BLaER1 treated with 17β-estradiol and CSF1 and Interleukin-3, amounts not matched to agents 10 nM and 100 nM (cell line): Measurements from ENCODE around the gene ERBB2.
"Not testable (repeated sequence)": the region's sequence is repeated elsewhere in the genome, so short reads cannot be mapped to it uniquely, and the experiment has no call there.

Experiments used
- H3K27ac ChIP-seq, 11 experiments: shearing (Covaris generic); formaldehyde crosslinking; 2 replicates each; pipeline ENCODE4 v1.8.1; 2022
- H3K27me3 ChIP-seq, 11 experiments: shearing (Covaris generic); formaldehyde crosslinking; 2 replicates each; pipeline ENCODE4 v1.8.1; 2022
- H3K36me3 ChIP-seq, 11 experiments: shearing (Covaris generic); formaldehyde crosslinking; 2 replicates each; pipeline ENCODE4 v1.8.1; 2022
- H3K4me1 ChIP-seq, 10 experiments: shearing (Covaris generic); formaldehyde crosslinking; 2 replicates each; pipeline ENCODE4 v1.8.1; 2022
- H3K4me2 ChIP-seq, 11 experiments: shearing (Covaris generic); formaldehyde crosslinking; 2 replicates each; pipeline ENCODE4 v1.8.1; 2022
- H3K4me3 ChIP-seq, 10 experiments: shearing (Covaris generic); formaldehyde crosslinking; 2 replicates each; pipeline ENCODE4 v1.8.1; 2022
- H3K9ac ChIP-seq, 11 experiments: shearing (Covaris generic); formaldehyde crosslinking; 2 replicates each; pipeline ENCODE4 v1.8.1; 2022
- H3K9me3 ChIP-seq, 11 experiments: shearing (Covaris generic); formaldehyde crosslinking; replicated peaks in 1 of 11; 2 replicates each; pipeline ENCODE4 v1.8.1; 2022
- H4K20me1 ChIP-seq, 11 experiments: shearing (Covaris generic); formaldehyde crosslinking; 2 replicates each; pipeline ENCODE4 v1.8.1; 2022
- Cebpa-rat ChIP-seq, 11 experiments: shearing (Covaris generic); IDR thresholded peaks; 2 replicates each; pipeline ENCODE4 v1.8.1; 2022

ERBB2 gene

GRCh38 chr17:39757176-39757662 is 57.4 kb downstream of the ERBB2 start:
- H4K20me1 ChIP-seq = no peaks in the 10 kb centered on the region
- TF ChIP-seq Cebpa-rat (IDR thresholded peaks at IDR 0.05) = no peak
- H3K4me2 ChIP-seq = peak overlapping the region; percentile 86 to 98 (median 94)
- H3K4me1 ChIP-seq = peaks cover 65 to 82% (median 76%) of the 10 kb centered on the region in 10 experiments
- no peak overlapping the region for H3K4me3 ChIP-seq
- H3K36me3 ChIP-seq = no peaks in the 10 kb centered on the region
- 0 out of 22 replicates have a peak overlapping the region, but pooled peaks of 1 of the 11 experiments have one; percentile 96 for H3K9ac ChIP-seq
- H3K27ac ChIP-seq = peak overlapping the region in 4 of 11 experiments; percentile 98 to 100 (median 98); a peak in 6 of 22 replicates
- H3K27me3 ChIP-seq = peaks cover 0 to 9% (median 0%) of the 10 kb centered on the region in 11 experiments; a peak in 2 of 22 replicates
- H3K9me3 ChIP-seq = no peaks in the 10 kb centered on the region

GRCh38 chr17:39757931-39758873 is 58.3 kb downstream of the ERBB2 start:
- no peak for TF ChIP-seq Cebpa-rat (IDR thresholded peaks at IDR 0.05)
- no peaks in the 10 kb centered on the region for H3K36me3 ChIP-seq
- peak overlapping the region; percentile 86 to 98 (median 94) for H3K4me2 ChIP-seq
- peaks cover 59 to 82% (median 71%) of the 10 kb centered on the region in 10 experiments for H3K4me1 ChIP-seq
- H3K27me3 ChIP-seq = peaks cover 0 to 9% (median 0%) of the 10 kb centered on the region in 11 experiments; a peak in 2 of 22 replicates
- peak overlapping the region in 4 of 11 experiments; percentile 5 to 27 (median 12); a peak in 2 of 22 replicates for H3K9ac ChIP-seq
- no peaks in the 10 kb centered on the region for H3K9me3 ChIP-seq
- no peak overlapping the region for H3K4me3 ChIP-seq
- peak overlapping the region in 2 of 11 experiments; percentile 13 to 21; a peak in 2 of 22 replicates for H3K27ac ChIP-seq
- no peaks in the 10 kb centered on the region for H4K20me1 ChIP-seq

GRCh38 chr17:39759204-39759603 is 59.3 kb downstream of the ERBB2 start:
- Histone ChIP-seq H3K9me3 (no peaks in the 10 kb centered on the region), H3K4me3 (no peak overlapping the region), H3K4me2 (peak overlapping the region; percentile 86 to 98 (median 94)), H3K27ac (no peak overlapping the region), H3K4me1 (peaks cover 52 to 75% (median 63%) of the 10 kb centered on the region in 10 experiments), H3K9ac (0 out of 22 replicates have a peak overlapping the region, but pooled peaks of 1 of the 11 experiments have one; percentile 19), H3K27me3 (peaks cover 0 to 9% (median 0%) of the 10 kb centered on the region in 11 experiments; a peak in 2 of 22 replicates), H3K36me3 (no peaks in the 10 kb centered on the region), H4K20me1 (no peaks in the 10 kb centered on the region)
- TF ChIP-seq Cebpa-rat (IDR thresholded peaks at IDR 0.05) = no peak

- H3K4me3 ChIP-seq = no peak overlapping the region
- no peak for TF ChIP-seq Cebpa-rat (IDR thresholded peaks at IDR 0.05)
These were observed 62.1 kb downstream of the ERBB2 start for GRCh38 chr17:39761861-39762496.

GRCh38 chr17:39763051-39763820 is 63.4 kb downstream of the ERBB2 start:
- no peaks in the 10 kb centered on the region for H3K36me3 ChIP-seq
- no peak overlapping the region for H3K9ac ChIP-seq
- H3K27ac ChIP-seq = no peak overlapping the region
- H3K4me2 ChIP-seq = peak overlapping the region in 2 of 11 experiments; percentile 37 to 65; a peak in 2 of 22 replicates
- no peak overlapping the region for H3K4me3 ChIP-seq
- H3K9me3 ChIP-seq = peaks cover 0 to 13% (median 7%) of the 10 kb centered on the region in 11 experiments; a peak in 9 of 22 replicates
- H3K4me1 ChIP-seq = peaks cover 43 to 68% (median 54%) of the 10 kb centered on the region in 10 experiments
- TF ChIP-seq Cebpa-rat (IDR thresholded peaks at IDR 0.05) = no peak
- no peaks in the 10 kb centered on the region; a peak in 1 of 22 replicates for H3K27me3 ChIP-seq
- H4K20me1 ChIP-seq = no peaks in the 10 kb centered on the region

More at GRCh38 chr17:39761861-39762496, 62.1 kb downstream of the ERBB2 start:
- peaks cover 0 to 13% (median 7%) of the 10 kb centered on the region in 11 experiments; a peak in 9 of 22 replicates for H3K9me3 ChIP-seq
- H3K9ac ChIP-seq = no peak overlapping the region
- H3K27me3 ChIP-seq = no peaks in the 10 kb centered on the region; a peak in 1 of 22 replicates
- H3K27ac ChIP-seq = no peak overlapping the region
- peak overlapping the region in 10 of 11 experiments; percentile 5 to 65 (median 32); a peak in 14 of 22 replicates for H3K4me2 ChIP-seq
- H4K20me1 ChIP-seq = no peaks in the 10 kb centered on the region
- no peaks in the 10 kb centered on the region for H3K36me3 ChIP-seq
- peaks cover 52 to 77% (median 62%) of the 10 kb centered on the region in 10 experiments for H3K4me1 ChIP-seq

- H4K20me1 ChIP-seq, H3K27me3 ChIP-seq, H3K36me3 ChIP-seq, H3K27ac ChIP-seq, H3K9ac ChIP-seq, H3K4me3 ChIP-seq: not testable (repeated sequence)
- Histone ChIP-seq H3K9me3 (peaks cover 0 to 13% (median 7%) of the 10 kb centered on the region in 11 experiments; a peak in 9 of 22 replicates), H3K4me1 (peaks cover 33 to 59% (median 45%) of the 10 kb centered on the region in 10 experiments), H3K4me2 (peak overlapping the region in 1 of 11 experiments; percentile 88; a peak in 1 of 22 replicates)
These were observed 64.3 kb downstream of the ERBB2 start for GRCh38 chr17:39764171-39764570.

GRCh38 chr17:39765175-39765574 is 65.3 kb downstream of the ERBB2 start:
- peak overlapping the region; percentile 10 to 88 (median 46); a peak in 21 of 22 replicates for H3K4me2 ChIP-seq
- H3K36me3 ChIP-seq = no peaks in the 10 kb centered on the region
- H3K9me3 ChIP-seq = peaks cover 0 to 13% (median 7%) of the 10 kb centered on the region in 11 experiments; a peak in 9 of 22 replicates
- no peak overlapping the region for H3K27ac ChIP-seq
- TF ChIP-seq Cebpa-rat (IDR thresholded peaks at IDR 0.05) = no peak
- peaks cover 26 to 52% (median 38%) of the 10 kb centered on the region in 10 experiments for H3K4me1 ChIP-seq
- no peaks in the 10 kb centered on the region for H3K27me3 ChIP-seq
- H3K9ac ChIP-seq = no peak overlapping the region
- H4K20me1 ChIP-seq = no peaks in the 10 kb centered on the region
- H3K4me3 ChIP-seq = no peak overlapping the region

GRCh38 chr17:39765766-39766165 is 65.9 kb downstream of the ERBB2 start:
- no peaks in the 10 kb centered on the region for H4K20me1 ChIP-seq
- no peak overlapping the region for H3K9ac ChIP-seq
- H3K27ac ChIP-seq = no peak overlapping the region
- H3K9me3 ChIP-seq = peaks cover 0 to 13% (median 7%) of the 10 kb centered on the region in 11 experiments; a peak in 9 of 22 replicates
- H3K4me1 ChIP-seq = peaks cover 26 to 50% (median 38%) of the 10 kb centered on the region in 10 experiments
- TF ChIP-seq Cebpa-rat (IDR thresholded peaks at IDR 0.05) = no peak
- H3K27me3 ChIP-seq = no peaks in the 10 kb centered on the region
- peak overlapping the region in 10 of 11 experiments; percentile 13 to 88 (median 62); a peak in 18 of 22 replicates for H3K4me2 ChIP-seq
- H3K4me3 ChIP-seq = no peak overlapping the region
- H3K36me3 ChIP-seq = no peaks in the 10 kb centered on the region
